Epidermal melanocyte (primary cell): ENCODE measurements around the gene MYL12A.

Experiments
- DNase-seq: peaks from one replicate; pipeline ENCODE4 v3.0.0; 2011; ENCODE audit warnings: low spot score; ENCODE audit not compliant: insufficient read length

The MYL12A gene

GRCh38 chr18:3224223-3224622, 23.4 kb upstream of the MYL12A start:
- no peak for DNase-seq

GRCh38 chr18:3225588-3225987, 22.0 kb upstream of the MYL12A start:
- DNase-seq, result no peak

GRCh38 chr18:3226048-3226447, 21.6 kb upstream of the MYL12A start:
- DNase-seq, result no peak

- DNase-seq, result no peak
Measured at GRCh38 chr18:3230401-3231334, 16.9 kb upstream of the MYL12A start.

GRCh38 chr18:3233004-3233403, 14.6 kb upstream of the MYL12A start:
- DNase-seq, result no peak

GRCh38 chr18:3233433-3234168, 14.0 kb upstream of the MYL12A start:
- DNase-seq, result no peak

GRCh38 chr18:3234457-3234856, 13.1 kb upstream of the MYL12A start:
- no peak for DNase-seq

GRCh38 chr18:3235846-3236245, 11.8 kb upstream of the MYL12A start:
- DNase-seq, result no peak

GRCh38 chr18:3236470-3236869, 11.1 kb upstream of the MYL12A start:
- no peak for DNase-seq

GRCh38 chr18:3238742-3239141, 8.9 kb upstream of the MYL12A start:
- no peak for DNase-seq

GRCh38 chr18:3245185-3245564, 2.4 kb upstream of the MYL12A start:
- no peak for DNase-seq

GRCh38 chr18:3245853-3246634, 1.6 kb upstream of the MYL12A start:
- no peak for DNase-seq

GRCh38 chr18:3246635-3247239, 864 bp upstream of the MYL12A start:
- no peak for DNase-seq

GRCh38 chr18:3248062-3248657, 559 bp downstream of the MYL12A start:
- no peak for DNase-seq

- no peak for DNase-seq
Measured at GRCh38 chr18:3248658-3249359, 1.2 kb downstream of the MYL12A start.

- no peak for DNase-seq
Measured at GRCh38 chr18:3250237-3251107, 2.9 kb downstream of the MYL12A start.

GRCh38 chr18:3251249-3251962, 3.8 kb downstream of the MYL12A start:
- no peak for DNase-seq

- no peak for DNase-seq
Measured at GRCh38 chr18:3251963-3252277, 4.3 kb downstream of the MYL12A start.

GRCh38 chr18:3252843-3253242, 5.2 kb downstream of the MYL12A start:
- DNase-seq, result no peak
